HEK293 (cell line): ENCODE results near the gene IP6K2.

Source experiments
- CTCF ChIA-PET: fragments of 350-600 bp; formaldehyde crosslinking; extraction: SDS; loops from one replicate; lab custom pipeline; 2021; ENCODE audit warnings: antibody characterized with exemption; lab: Yijun Ruan, JAX
- POLR2A ChIA-PET: fragments of 300-600 bp; formaldehyde crosslinking; extraction: SDS; loops from one replicate; lab custom pipeline; 2020; ENCODE audit warnings: antibody characterized with exemption, inconsistent platforms; lab: Yijun Ruan, JAX
- H3K27ac ChIP-seq: fragments of 200-500 bp; sonication (Bioruptor generic); 2 replicates; pipeline ENCODE4 v1.5.1; 2014; ENCODE audit warnings: low read depth, low read length, control low read depth, inconsistent platforms; ENCODE audit errors: extremely low read depth
- H3K36me3 ChIP-seq, 2 experiments: fragments of 200-500 bp in 1 of 2; sonication (Bioruptor generic) in 1 of 2; 1 replicate in 1 of 2; 2 replicates in 1 of 2; pipeline ENCODE4 v1.5.1; 2014 to 2017; ENCODE audit warnings: inconsistent platforms in 2 of 2, low read length in 2 of 2; ENCODE audit not compliant: control insufficient read depth in 2 of 2, insufficient read depth in 1 of 2
- H3K4me1 ChIP-seq: fragments of 200-500 bp; sonication (Bioruptor generic); 2 replicates; pipeline ENCODE4 v1.5.1; 2014; ENCODE audit warnings: mild to moderate bottlenecking, low read length, inconsistent platforms; ENCODE audit not compliant: control insufficient read depth, insufficient read depth
- H3K4me3 ChIP-seq: 2 replicates; pipeline ENCODE4 v1.5.1; 2011; ENCODE audit warnings: low read depth, mild to moderate bottlenecking, control low read depth, low read length, moderate library complexity
- H3K9me3 ChIP-seq: fragments of 200-500 bp; sonication (Bioruptor generic); 2 replicates; pipeline ENCODE4 v1.5.1; 2014; ENCODE audit warnings: low read depth, low read length, inconsistent platforms; ENCODE audit not compliant: control insufficient read depth, insufficient read depth
- BCL11B ChIP-seq: fragments of 450-650 bp; formaldehyde crosslinking; IDR thresholded peaks from 2 replicates; pipeline ENCODE4 v1.5.1; 2016; ENCODE audit warnings: low read depth, missing biosample characterization, missing genetic modification characterization
- CTCF ChIP-seq: fragments of 450-650 bp; formaldehyde crosslinking; IDR thresholded peaks from 2 replicates; pipeline ENCODE4 v1.5.1; 2016; ENCODE audit warnings: missing biosample characterization, missing genetic modification characterization
- IKZF3 ChIP-seq: fragments of 450-650 bp; IDR thresholded peaks from 2 replicates; pipeline ENCODE4 v1.5.0; 2018; ENCODE audit warnings: missing biosample characterization, mild to moderate bottlenecking, missing genetic modification characterization, moderate library complexity
- MYNN ChIP-seq: fragments of 450-650 bp; formaldehyde crosslinking; IDR thresholded peaks from 2 replicates; pipeline ENCODE4 v1.5.1; 2016; ENCODE audit warnings: missing biosample characterization, missing genetic modification characterization, borderline replicate concordance
- SP7 ChIP-seq: fragments of 450-650 bp; formaldehyde crosslinking; IDR thresholded peaks from 2 replicates; pipeline ENCODE4 v1.5.1; 2016; ENCODE audit warnings: missing biosample characterization, missing genetic modification characterization
- TCF7L2 ChIP-seq: IDR thresholded peaks from 2 replicates; pipeline ENCODE4 v1.6.1; 2011; ENCODE audit warnings: low read depth, mild to moderate bottlenecking, inconsistent platforms, low read length, moderate library complexity, borderline replicate concordance
- ZBTB11 ChIP-seq: fragments of 450-650 bp; formaldehyde crosslinking; conservative IDR thresholded peaks from 2 replicates; pipeline ENCODE4 v1.5.1; 2016; ENCODE audit warnings: low read depth, missing biosample characterization, missing genetic modification characterization
- ZNF133 ChIP-seq: fragments of 450-650 bp; formaldehyde crosslinking; IDR thresholded peaks from 2 replicates; pipeline ENCODE4 v1.5.1; 2016; ENCODE audit warnings: missing biosample characterization, missing genetic modification characterization
- ZNF2 ChIP-seq: fragments of 450-650 bp; formaldehyde crosslinking; IDR thresholded peaks from 2 replicates; pipeline ENCODE4 v1.5.1; 2016; ENCODE audit warnings: missing biosample characterization, missing genetic modification characterization
- ZNF211 ChIP-seq: fragments of 450-650 bp; formaldehyde crosslinking; IDR thresholded peaks from 2 replicates; pipeline ENCODE4 v1.5.1; 2016; ENCODE audit warnings: low read depth, missing biosample characterization, missing genetic modification characterization
- ZNF248 ChIP-seq: fragments of 450-650 bp; formaldehyde crosslinking; IDR thresholded peaks from 2 replicates; pipeline ENCODE4 v1.5.1; 2017; ENCODE audit warnings: missing biosample characterization, missing genetic modification characterization
- ZNF280D ChIP-seq: fragments of 450-650 bp; formaldehyde crosslinking; IDR thresholded peaks from 2 replicates; pipeline ENCODE4 v1.5.1; 2016; ENCODE audit warnings: missing biosample characterization, missing genetic modification characterization
- ZNF354C ChIP-seq: fragments of 450-650 bp; formaldehyde crosslinking; IDR thresholded peaks from 2 replicates; pipeline ENCODE4 v1.5.1; 2016; ENCODE audit warnings: missing biosample characterization, missing genetic modification characterization, low read depth, borderline replicate concordance
- ZNF37A ChIP-seq: fragments of 450-650 bp; IDR thresholded peaks from 2 replicates; pipeline ENCODE4 v1.5.1; 2018; ENCODE audit warnings: missing biosample characterization, missing genetic modification characterization
- ZNF426 ChIP-seq: fragments of 450-650 bp; formaldehyde crosslinking; IDR thresholded peaks from 2 replicates; pipeline ENCODE4 v1.5.1; 2017; ENCODE audit warnings: missing biosample characterization, missing genetic modification characterization, mild to moderate bottlenecking, inconsistent platforms, moderate library complexity
- ZNF596 ChIP-seq: fragments of 450-650 bp; IDR thresholded peaks from 2 replicates; pipeline ENCODE4 v1.5.0; 2018; ENCODE audit warnings: missing biosample characterization, mild to moderate bottlenecking, missing genetic modification characterization, moderate library complexity
- ZNF658 ChIP-seq: fragments of 450-650 bp; formaldehyde crosslinking; IDR thresholded peaks from 2 replicates; pipeline ENCODE4; 2016; ENCODE audit warnings: missing biosample characterization, missing genetic modification characterization
- ZNF660 ChIP-seq: fragments of 450-650 bp; IDR thresholded peaks from 2 replicates; pipeline ENCODE4 v1.5.1; 2018; ENCODE audit warnings: missing biosample characterization, mild to moderate bottlenecking, missing genetic modification characterization

IP6K2 gene

GRCh38 chr3:48708481-48708889, 8.5 kb downstream of the IP6K2 start:
- POLR2A ChIA-PET = interaction anchor here (0.6 kb wide), 1 partner anchor 9 kb away, joined by 3 read pairs; no protein-coding TSS in a partner anchor

GRCh38 chr3:48707157-48707556, 9.9 kb downstream of the IP6K2 start:
- no peaks in the 10 kb centered on the region for H3K9me3 ChIP-seq
- TF ChIP-seq MYNN (tag by site-specific recombination) (no peak), ZNF660 (tag by site-specific recombination) (no peak), ZNF211 (tag by site-specific recombination) (no peak), IKZF3 (tag by site-specific recombination) (no peak), ZNF426 (tag by site-specific recombination) (no peak), ZNF2 (tag by site-specific recombination) (no peak), ZNF37A (no peak), ZNF280D (tag by site-specific recombination) (no peak), ZBTB11 (tag by site-specific recombination) (no peak), BCL11B (tag by site-specific recombination) (no peak), CTCF (no peak), SP7 (tag by site-specific recombination) (no peak), ZNF354C (tag by site-specific recombination) (no peak), ZNF658 (tag by site-specific recombination) (no peak), ZNF133 (tag by site-specific recombination) (no peak), ZNF248 (tag by site-specific recombination) (no peak)
- no peak overlapping the region for H3K4me3 ChIP-seq
- peaks cover 12 to 70% of the 10 kb centered on the region in 2 experiments; a peak in 2 of 3 replicates for H3K36me3 ChIP-seq
- no peak overlapping the region for H3K27ac ChIP-seq
- ChIA-PET CTCF (interaction anchor here (0.9 kb wide), 1 partner anchor 33 kb away, joined by 3 read pairs; no protein-coding TSS in a partner anchor), POLR2A (interaction anchor here (0.6 to 1.5 kb wide), 2 partner anchors 9 to 37 kb away, joined by 3 to 4 read pairs; no protein-coding TSS in a partner anchor)
- no peaks in the 10 kb centered on the region for H3K4me1 ChIP-seq

More at GRCh38 chr3:48708481-48708889, 8.5 kb downstream of the IP6K2 start:
- CTCF ChIA-PET = no interaction called here
- no peaks in the 10 kb centered on the region for H3K4me1 ChIP-seq
- H3K36me3 ChIP-seq = peaks cover 16 to 71% of the 10 kb centered on the region in 2 experiments; a peak in 2 of 3 replicates
- TF ChIP-seq ZNF596 (tag by site-specific recombination) = no peak
- TF ChIP-seq TCF7L2 = no peak
- TF ChIP-seq, all 188 proteins: peak for 0
- H3K4me3 ChIP-seq = no peak overlapping the region
- H3K9me3 ChIP-seq = no peaks in the 10 kb centered on the region
- H3K27ac ChIP-seq = 0 out of 2 replicates have a peak overlapping the region, but pooled peaks have one; percentile 45
